Adrenal gland (tissue), 12 donors: ENCODE measurements around the gene SPATA9. TPM values are rescaled to one million over a fixed set of nuclear protein-coding genes. Genes with fewer than 3 reads are reported as not detected.

Experiments used
- DNase-seq, 7 donors: peaks; one replicate each; pipeline ENCODE4 v3.0.0-alpha.2; 2019 to 2020
- H3K27ac ChIP-seq, 5 donors: fragments of 200-600 bp; sonication (generic) in 4 of 5; 1 replicate in 3 of 5; 2 replicates in 2 of 5; pipeline versions ENCODE4 v1.5.1 to v1.8.0; 2016 to 2020; ENCODE audit warnings: mild to moderate bottlenecking in 1 of 5
- H3K27me3 ChIP-seq: fragments of 200-600 bp; 2 replicates; pipeline ENCODE4 v1.8.0; 2021
- H3K36me3 ChIP-seq, 2 donors: fragments of 200-600 bp; replicated peaks in 1 of 2; 1 replicate in 1 of 2; 2 replicates in 1 of 2; pipeline versions ENCODE4 v1.5.1 to v1.8.0; 2018 to 2022
- H3K4me1 ChIP-seq, 2 donors: fragments of 200-600 bp; replicated peaks in 1 of 2; 1 replicate in 1 of 2; 2 replicates in 1 of 2; pipeline versions ENCODE4 v1.5.1 to v1.8.0; 2018 to 2021
- H3K4me3 ChIP-seq, 4 donors: fragments of 200-600 bp; sonication (generic) in 3 of 4; one replicate each; pipeline ENCODE4 v1.5.1; 2016 to 2018
- H3K9me3 ChIP-seq, 3 donors: fragments of 200-600 bp; sonication (generic) in 1 of 3; replicated peaks in 1 of 3; 1 replicate in 2 of 3; 2 replicates in 1 of 3; pipeline versions ENCODE4 v1.5.1 to v1.8.0; 2016 to 2021
- POLR2A ChIP-seq, 2 donors: fragments of 450-650 bp; IDR thresholded peaks; one replicate each; pipeline ENCODE4 v1.6.1; 2017; ENCODE audit warnings: antibody characterized with exemption in 2 of 2, mild to moderate bottlenecking in 2 of 2, moderate library complexity in 1 of 2
- WGBS, 4 donors: extraction: QIAGEN DNeasy Blood & Tissue Kit in 2 of 4; methylation state at CpG; one replicate each; pipeline versions ENCODE4 v1.1.5 to v1.1.7; 2013 to 2017; 5-methylcytosine and 5-hydroxymethylcytosine counted together
- intact Hi-C, 2 donors: fragments of 100-400 bp; cut with DNase I; formaldehyde crosslinking; loops; one replicate each; pipeline versions ENCODE4 v1.14.1 to v1.15.0; 2022 to 2023
- polyA plus RNA-seq, 3 donors: library from polyadenylated mRNA; stranded (reverse); fragments of 200-250 nt in 2 of 3; fragments of 350-450 nt in 1 of 3; fragmentation: Illumina TruSeq in 1 of 3; extraction: RNeasy Lipid Tissue Mini Kit (QIAGEN cat#74804) in 1 of 3; gene quantifications; one replicate each; pipeline ENCODE4 v1.2.3, GENCODE V29; 2013 to 2014
- total RNA-seq, 9 donors: library from RNA; depleted of rRNA in 4 of 9; stranded (reverse); fragments of >200 nt in 4 of 9; fragments of 120-200 nt in 1 of 9; fragmentation: NEBNext Ultra II Directional in 1 of 9; extraction: Animal tissue kit (Norgen Biotek cat#: 25700) in 1 of 9; gene quantifications; one replicate each; pipeline versions ENCODE4 v1.1.0 to v1.2.4, GENCODE V29; 2013 to 2023
- TF ChIP-seq, protein P1 (sequence below), 6 experiments: fragments of 450-650 bp in 4 of 6; fragments of 200-600 bp in 2 of 6; sonication (generic) in 1 of 6; IDR thresholded peaks; 1 replicate in 5 of 6; 2 replicates in 1 of 6; pipeline versions ENCODE4 v1.5.1 to v1.8.0; 2016 to 2021; ENCODE audit warnings: antibody characterized with exemption in 6 of 6, mild to moderate bottlenecking in 2 of 6, moderate library complexity in 1 of 6
- donor health status: healthy with polysubstance abuse.
- donor health status: Bipolar disorder and iron deficiency.
- donor health status: DM: yes; HTN: yes; CAD: no.
- donor health status: DM: no; HTN: no; CAD: no.
- donor health status: DM: no; HTN: no; CAD: no.
- donor health status: DM: yes; HTN: yes; CAD: no.

The SPATA9 gene
- total and polyA plus RNA-seq, 12 donors, result 0.26 to 2.7 (median 0.63) TPM; not detected in 5

DNA sequence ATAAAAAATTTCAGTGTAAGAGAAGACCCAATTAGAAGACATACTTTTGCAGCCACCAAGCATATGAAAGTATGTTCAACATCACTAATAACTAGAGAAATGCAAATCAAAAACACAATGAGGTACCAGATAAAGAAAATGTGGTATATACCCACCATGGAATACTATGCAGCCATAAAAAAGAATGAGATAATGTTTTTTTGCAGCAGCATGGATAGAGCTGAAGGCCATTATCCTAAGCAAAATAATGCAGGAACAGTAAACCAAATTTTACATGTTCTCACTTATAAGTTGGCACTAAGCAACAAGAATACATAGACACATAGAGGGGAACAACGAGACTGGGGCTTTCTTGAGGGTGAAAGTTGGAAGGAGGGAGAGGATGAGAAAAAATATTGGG is 6.9 kb upstream of the SPATA9 start:
- Histone ChIP-seq H3K27me3 (no peaks in the 10 kb centered on the region), H3K4me3 (no peak overlapping the region), H3K9me3 (no peaks in the 10 kb centered on the region), H3K36me3 (no peaks in the 10 kb centered on the region), H3K27ac (no peak overlapping the region), H3K4me1 (no peaks in the 10 kb centered on the region)
- WGBS, 4 donors, result 90 to 98% (median 94%) methylated on average over 1 of the region's 1 CpG
- TF ChIP-seq, protein P1, sequence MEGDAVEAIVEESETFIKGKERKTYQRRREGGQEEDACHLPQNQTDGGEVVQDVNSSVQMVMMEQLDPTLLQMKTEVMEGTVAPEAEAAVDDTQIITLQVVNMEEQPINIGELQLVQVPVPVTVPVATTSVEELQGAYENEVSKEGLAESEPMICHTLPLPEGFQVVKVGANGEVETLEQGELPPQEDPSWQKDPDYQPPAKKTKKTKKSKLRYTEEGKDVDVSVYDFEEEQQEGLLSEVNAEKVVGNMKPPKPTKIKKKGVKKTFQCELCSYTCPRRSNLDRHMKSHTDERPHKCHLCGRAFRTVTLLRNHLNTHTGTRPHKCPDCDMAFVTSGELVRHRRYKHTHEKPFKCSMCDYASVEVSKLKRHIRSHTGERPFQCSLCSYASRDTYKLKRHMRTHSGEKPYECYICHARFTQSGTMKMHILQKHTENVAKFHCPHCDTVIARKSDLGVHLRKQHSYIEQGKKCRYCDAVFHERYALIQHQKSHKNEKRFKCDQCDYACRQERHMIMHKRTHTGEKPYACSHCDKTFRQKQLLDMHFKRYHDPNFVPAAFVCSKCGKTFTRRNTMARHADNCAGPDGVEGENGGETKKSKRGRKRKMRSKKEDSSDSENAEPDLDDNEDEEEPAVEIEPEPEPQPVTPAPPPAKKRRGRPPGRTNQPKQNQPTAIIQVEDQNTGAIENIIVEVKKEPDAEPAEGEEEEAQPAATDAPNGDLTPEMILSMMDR (IDR thresholded peaks at IDR 0.05), result no peak
- no peak for TF ChIP-seq POLR2A (IDR thresholded peaks at IDR 0.05)
- intact Hi-C loops, result no loop called here
- DNase-seq, result no peak

DNA sequence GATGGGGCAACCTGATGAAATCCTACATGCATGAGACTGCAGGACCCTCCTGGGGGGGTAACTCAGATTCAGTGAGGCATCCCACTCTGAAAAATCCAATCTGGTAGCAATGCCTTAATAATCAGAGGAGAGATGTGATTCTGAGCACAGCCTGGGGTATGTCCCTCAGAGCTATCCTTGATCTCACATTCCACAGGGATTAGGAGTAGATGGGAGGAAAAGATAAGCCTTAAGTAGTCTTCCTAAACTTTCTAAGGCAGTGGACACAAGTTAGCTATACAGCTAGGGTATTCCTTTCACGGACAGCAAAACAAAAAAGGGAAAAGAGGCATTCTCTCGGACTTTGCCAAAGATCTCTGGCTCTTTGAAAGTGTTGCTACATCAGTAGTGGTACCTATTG is 3.9 kb upstream of the SPATA9 start:
- no peak overlapping the region for H3K4me3 ChIP-seq
- H3K4me1 ChIP-seq, result no peaks in the 10 kb centered on the region
- TF ChIP-seq, protein P1 (IDR thresholded peaks at IDR 0.05), result no peak
- no peak for TF ChIP-seq POLR2A (IDR thresholded peaks at IDR 0.05)
- WGBS, 4 donors, result 90 to 93% (median 90%) methylated on average over 2 of the region's 2 CpGs
- no peak overlapping the region for H3K27ac ChIP-seq
- no peaks in the 10 kb centered on the region for H3K9me3 ChIP-seq
- H3K36me3 ChIP-seq, result no peaks in the 10 kb centered on the region
- no peaks in the 10 kb centered on the region for H3K27me3 ChIP-seq
- no peak for DNase-seq
- intact Hi-C loops, result no loop called here

DNA sequence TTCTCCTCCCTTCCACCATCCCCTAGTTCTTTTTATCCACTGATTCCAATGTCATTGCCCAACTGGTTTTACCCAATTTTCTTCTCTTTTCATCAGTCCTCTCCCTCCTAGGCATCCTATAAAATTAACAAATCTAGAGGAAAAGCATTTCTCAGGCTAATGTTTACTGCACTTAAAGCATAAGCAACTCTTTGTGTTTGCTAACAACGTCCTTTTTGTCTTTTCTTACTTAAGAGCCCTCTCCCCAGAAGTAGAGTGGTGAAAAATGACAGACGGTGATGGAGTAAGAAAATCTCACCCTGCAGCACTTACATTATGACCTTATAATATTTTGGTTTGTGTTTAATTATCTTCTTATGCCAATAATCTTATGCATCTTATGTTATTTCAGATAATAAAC is 1.6 kb upstream of the SPATA9 start:
- WGBS, 4 donors, result 87 to 92% (median 88%) methylated on average over 2 of the region's 2 CpGs
- Histone ChIP-seq H3K9me3 (no peaks in the 10 kb centered on the region), H3K4me1 (no peaks in the 10 kb centered on the region), H3K27me3 (no peaks in the 10 kb centered on the region), H3K36me3 (no peaks in the 10 kb centered on the region), H3K27ac (no peak overlapping the region), H3K4me3 (no peak overlapping the region)
- DNase-seq, result no peak
- intact Hi-C loops, result no loop called here
- TF ChIP-seq, protein P1 (IDR thresholded peaks at IDR 0.05), result no peak
- TF ChIP-seq POLR2A (IDR thresholded peaks at IDR 0.05), result no peak

DNA sequence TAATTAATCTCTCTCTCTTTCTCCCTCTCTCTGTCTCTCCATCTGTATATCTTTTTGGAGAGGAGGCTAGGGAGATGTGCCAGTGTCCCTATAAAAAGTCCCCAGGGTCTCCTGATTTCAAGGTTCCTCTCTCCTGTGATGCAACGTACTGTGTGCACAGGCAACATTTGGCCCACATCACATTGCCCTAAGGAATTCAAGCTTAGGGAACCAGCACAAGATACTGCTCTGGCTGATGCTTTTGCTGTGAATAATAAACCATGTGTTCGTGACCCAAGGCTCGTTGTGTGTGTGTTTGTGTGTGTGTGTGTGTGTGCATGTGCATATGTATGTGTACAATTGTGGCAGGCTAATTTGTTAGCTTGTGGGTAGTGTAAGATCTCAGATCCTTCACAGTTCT is 9.7 kb downstream of the SPATA9 start:
- WGBS, 4 donors, result 42 to 58% (median 52%) methylated on average over 3 of the region's 3 CpGs
- no peak for TF ChIP-seq POLR2A (IDR thresholded peaks at IDR 0.05)
- TF ChIP-seq, protein P1 (IDR thresholded peaks at IDR 0.05), result no peak
- Histone ChIP-seq H3K9me3 (no peaks in the 10 kb centered on the region), H3K4me1 (peaks cover 5 to 22% of the 10 kb centered on the region in 2 donors), H3K27ac (peak overlapping the region in 1 of 5 donors; percentile 13), H3K4me3 (no peak overlapping the region), H3K27me3 (no peaks in the 10 kb centered on the region), H3K36me3 (no peaks in the 10 kb centered on the region)
- peak in 5 of 7 donors; percentile 20 to 56 (median 32) for DNase-seq
- intact Hi-C loops, result no loop called here
